Neuron (in vitro differentiated cells): ENCODE results near the gene CYP1A1.
A peak's percentile ranks its signal among the peaks of the same experiment; 100 is the strongest.
"Not testable (repeated sequence)": the region's sequence is repeated elsewhere in the genome, so short reads cannot be mapped to it uniquely, and the experiment has no call there.

Source experiments
- H2AFZ ChIP-seq: one replicate; pipeline ENCODE4 v1.6.1; 2013; ENCODE audit warnings: low read depth, mild to moderate bottlenecking, inconsistent platforms, low read length, moderate library complexity
- H3K27me3 ChIP-seq: one replicate; pipeline ENCODE4 v1.6.1; 2013; ENCODE audit warnings: low read length; ENCODE audit not compliant: insufficient read depth
- H3K36me3 ChIP-seq: one replicate; pipeline ENCODE4 v1.6.1; 2013; ENCODE audit warnings: low read length; ENCODE audit not compliant: insufficient read depth
- H3K4me1 ChIP-seq: one replicate; pipeline ENCODE4 v1.6.1; 2013; ENCODE audit warnings: low read length; ENCODE audit not compliant: insufficient read depth
- H3K4me3 ChIP-seq: 2 replicates; pipeline ENCODE4 v1.5.1; 2013; ENCODE audit warnings: mild to moderate bottlenecking, low read length, moderate library complexity
- H3K9me3 ChIP-seq: one replicate; pipeline ENCODE4 v1.6.1; 2013; ENCODE audit warnings: low read length

Gene CYP1A1

GRCh38 chr15:74729372-74729771 is 4.0 kb upstream of the CYP1A1 start:
- not testable (repeated sequence) for H3K4me3 ChIP-seq, H2AFZ ChIP-seq, H3K36me3 ChIP-seq, H3K9me3 ChIP-seq
- H3K4me1 ChIP-seq: peaks cover 10% of the 10 kb centered on the region
- peaks cover 21% of the 10 kb centered on the region for H3K27me3 ChIP-seq

GRCh38 chr15:74728699-74729098 is 3.4 kb upstream of the CYP1A1 start:
- H3K36me3 ChIP-seq, H2AFZ ChIP-seq, H3K4me3 ChIP-seq, H3K9me3 ChIP-seq: not testable (repeated sequence)
- H3K4me1 ChIP-seq: peaks cover 10% of the 10 kb centered on the region
- H3K27me3 ChIP-seq: peaks cover 22% of the 10 kb centered on the region

GRCh38 chr15:74727727-74728126 is 2.4 kb upstream of the CYP1A1 start:
- Histone ChIP-seq H3K4me1 (peaks cover 10% of the 10 kb centered on the region), H2AFZ (no peak overlapping the region), H3K4me3 (no peak overlapping the region), H3K36me3 (no peaks in the 10 kb centered on the region), H3K27me3 (peaks cover 16% of the 10 kb centered on the region), H3K9me3 (no peaks in the 10 kb centered on the region)

- no peak overlapping the region for H2AFZ ChIP-seq
- no peaks in the 10 kb centered on the region for H3K9me3 ChIP-seq
- H3K27me3 ChIP-seq: peaks cover 13% of the 10 kb centered on the region
- no peaks in the 10 kb centered on the region for H3K36me3 ChIP-seq
- peak overlapping the region; percentile 18 for H3K4me3 ChIP-seq
- H3K4me1 ChIP-seq: peaks cover 10% of the 10 kb centered on the region
Measured at GRCh38 chr15:74726774-74727164, 1.4 kb upstream of the CYP1A1 start.

GRCh38 chr15:74725845-74726773 is 781 bp upstream of the CYP1A1 start:
- Histone ChIP-seq H3K9me3 (no peaks in the 10 kb centered on the region), H2AFZ (peak overlapping the region; percentile 29), H3K36me3 (no peaks in the 10 kb centered on the region), H3K27me3 (peaks cover 13% of the 10 kb centered on the region), H3K4me3 (peak overlapping the region; percentile 18), H3K4me1 (peaks cover 10% of the 10 kb centered on the region)

GRCh38 chr15:74724570-74725224 is 631 bp downstream of the CYP1A1 start:
- Histone ChIP-seq H3K9me3 (no peaks in the 10 kb centered on the region), H3K4me1 (peaks cover 8% of the 10 kb centered on the region), H3K36me3 (no peaks in the 10 kb centered on the region), H2AFZ (no peak overlapping the region), H3K4me3 (no peak overlapping the region), H3K27me3 (peaks cover 8% of the 10 kb centered on the region)

- Histone ChIP-seq H3K27me3 (peaks cover 8% of the 10 kb centered on the region), H3K4me1 (peaks cover 8% of the 10 kb centered on the region), H3K4me3 (no peak overlapping the region), H3K36me3 (no peaks in the 10 kb centered on the region), H3K9me3 (no peaks in the 10 kb centered on the region), H2AFZ (no peak overlapping the region)
Measured at GRCh38 chr15:74723754-74724334, 1.5 kb downstream of the CYP1A1 start.

- no peaks in the 10 kb centered on the region for H3K9me3 ChIP-seq
- H2AFZ ChIP-seq: no peak overlapping the region
- no peaks in the 10 kb centered on the region for H3K36me3 ChIP-seq
- H3K4me3 ChIP-seq: no peak overlapping the region
- peaks cover 8% of the 10 kb centered on the region for H3K27me3 ChIP-seq
- H3K4me1 ChIP-seq: peaks cover 8% of the 10 kb centered on the region
Measured at GRCh38 chr15:74723187-74723586, 2.1 kb downstream of the CYP1A1 start.

GRCh38 chr15:74722591-74722990 is 2.7 kb downstream of the CYP1A1 start:
- no peaks in the 10 kb centered on the region for H3K36me3 ChIP-seq
- no peak overlapping the region for H3K4me3 ChIP-seq
- H3K4me1 ChIP-seq: peaks cover 8% of the 10 kb centered on the region
- H2AFZ ChIP-seq: no peak overlapping the region
- no peaks in the 10 kb centered on the region for H3K9me3 ChIP-seq
- H3K27me3 ChIP-seq: peaks cover 8% of the 10 kb centered on the region

GRCh38 chr15:74716651-74717050 is 8.7 kb downstream of the CYP1A1 start:
- H3K4me1 ChIP-seq: no peaks in the 10 kb centered on the region
- no peak overlapping the region for H3K4me3 ChIP-seq
- H3K27me3 ChIP-seq: no peaks in the 10 kb centered on the region
- no peaks in the 10 kb centered on the region for H3K9me3 ChIP-seq
- H2AFZ ChIP-seq: no peak overlapping the region
- H3K36me3 ChIP-seq: no peaks in the 10 kb centered on the region

GRCh38 chr15:74712311-74712710 is 13.0 kb downstream of the CYP1A1 start:
- H3K4me1 ChIP-seq: no peaks in the 10 kb centered on the region
- H3K36me3 ChIP-seq: no peaks in the 10 kb centered on the region
- no peaks in the 10 kb centered on the region for H3K9me3 ChIP-seq
- no peak overlapping the region for H2AFZ ChIP-seq
- no peak overlapping the region for H3K4me3 ChIP-seq
- H3K27me3 ChIP-seq: peaks cover 10% of the 10 kb centered on the region

GRCh38 chr15:74710319-74711094 is 14.8 kb downstream of the CYP1A1 start:
- no peaks in the 10 kb centered on the region for H3K36me3 ChIP-seq
- H3K4me3 ChIP-seq: no peak overlapping the region
- no peaks in the 10 kb centered on the region for H3K4me1 ChIP-seq
- H3K27me3 ChIP-seq: peaks cover 12% of the 10 kb centered on the region
- H3K9me3 ChIP-seq: no peaks in the 10 kb centered on the region
- H2AFZ ChIP-seq: no peak overlapping the region

GRCh38 chr15:74709892-74710291 is 15.4 kb downstream of the CYP1A1 start:
- no peaks in the 10 kb centered on the region for H3K4me1 ChIP-seq
- H2AFZ ChIP-seq: no peak overlapping the region
- no peaks in the 10 kb centered on the region for H3K9me3 ChIP-seq
- H3K27me3 ChIP-seq: peaks cover 12% of the 10 kb centered on the region
- H3K36me3 ChIP-seq: no peaks in the 10 kb centered on the region
- no peak overlapping the region for H3K4me3 ChIP-seq
